Heart left ventricle (tissue), 13 donors: ENCODE data around the gene SPRY2.

ENCODE experiments used
- POLR2A ChIP-seq, 2 donors: fragments of 450-650 bp; IDR thresholded peaks; one replicate each; pipeline ENCODE4 v1.6.1; 2017; ENCODE audit warnings: antibody characterized with exemption in 2 of 2, mild to moderate bottlenecking in 2 of 2, moderate library complexity in 2 of 2
- TF ChIP-seq, protein P1 (sequence below), 12 donors: fragments of 200-600 bp; sonication (generic) in 4 of 12; IDR thresholded peaks; one replicate each; pipeline versions ENCODE4 v1.5.0 to v1.8.0; 2018 to 2022; ENCODE audit warnings: antibody characterized with exemption in 12 of 12, mild to moderate bottlenecking in 5 of 12
- donor health status: ischemic (EF 13 %, LVEDD 7.1; RV severe dilation, severe dysfunction).
- donor health status: DM: no; HTN: yes; CAD: no.
- donor health status: DM: no; HTN: no; CAD: no.
- donor health status: ischemic (EF 25% LVEDD 6.9; RV normal size, moderate dysfunction).
- donor health status: ischemic (EF 25% LVEDD 5.7; RV mildly dilated, moderate dysfunction).
- donor health status: ischemic (EF 35%, LVEDD 5.7; RV mildly dilated, moderate dysfunction).
- donor health status: nonischemic (EF 11% LVEDD 7.7; RV severe dilation, severe dysfunction).
- donor health status: DM: yes; HTN: yes; CAD: no.
- donor health status: PGD.
- donor health status: ischemic (EF 29% LVEDD 5.4; RV normal size, mild dysfunction).
- donor health status: nonischemic (EF 23%, LVEDD 6.1; RV moderate dilation, normal function).

DNA sequence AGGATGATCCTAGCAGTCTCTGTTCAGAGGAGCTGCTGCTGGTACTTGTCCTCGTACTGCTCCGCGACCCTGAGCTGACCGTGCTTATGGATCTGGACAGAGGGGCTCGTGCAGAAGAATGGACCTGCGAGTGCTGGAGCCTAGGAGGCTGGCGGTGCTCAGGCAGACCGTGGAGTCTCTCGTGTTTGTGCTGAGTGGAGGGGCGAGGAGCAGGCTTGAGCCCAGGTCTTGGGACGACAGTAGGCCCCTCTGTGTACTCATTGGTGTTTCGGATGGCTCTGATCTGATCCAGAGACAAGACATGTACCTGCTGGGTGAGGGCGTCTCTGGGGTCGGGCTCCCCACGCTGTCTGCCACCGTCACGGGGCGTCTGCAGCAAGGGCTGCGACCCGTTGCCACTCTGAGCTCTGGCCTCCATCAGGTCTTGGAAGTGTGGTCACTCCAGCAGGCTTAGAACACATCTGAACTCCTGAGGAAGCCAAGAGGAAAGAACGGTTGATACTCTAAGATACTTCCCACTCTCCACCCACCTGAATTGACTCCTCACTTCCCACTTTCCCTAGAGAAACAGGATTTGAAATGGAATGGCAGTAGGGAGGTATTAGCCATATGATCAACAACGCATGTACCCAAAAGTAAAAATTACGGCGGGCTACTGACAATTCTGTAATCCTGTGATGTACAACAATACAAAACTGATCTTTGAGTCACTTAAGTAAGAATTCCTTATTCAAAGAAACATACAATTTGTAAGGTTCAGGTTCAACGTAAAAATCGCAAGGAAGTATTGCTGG, 3.4 kb downstream of the SPRY2 start:
- TF ChIP-seq, protein P1, sequence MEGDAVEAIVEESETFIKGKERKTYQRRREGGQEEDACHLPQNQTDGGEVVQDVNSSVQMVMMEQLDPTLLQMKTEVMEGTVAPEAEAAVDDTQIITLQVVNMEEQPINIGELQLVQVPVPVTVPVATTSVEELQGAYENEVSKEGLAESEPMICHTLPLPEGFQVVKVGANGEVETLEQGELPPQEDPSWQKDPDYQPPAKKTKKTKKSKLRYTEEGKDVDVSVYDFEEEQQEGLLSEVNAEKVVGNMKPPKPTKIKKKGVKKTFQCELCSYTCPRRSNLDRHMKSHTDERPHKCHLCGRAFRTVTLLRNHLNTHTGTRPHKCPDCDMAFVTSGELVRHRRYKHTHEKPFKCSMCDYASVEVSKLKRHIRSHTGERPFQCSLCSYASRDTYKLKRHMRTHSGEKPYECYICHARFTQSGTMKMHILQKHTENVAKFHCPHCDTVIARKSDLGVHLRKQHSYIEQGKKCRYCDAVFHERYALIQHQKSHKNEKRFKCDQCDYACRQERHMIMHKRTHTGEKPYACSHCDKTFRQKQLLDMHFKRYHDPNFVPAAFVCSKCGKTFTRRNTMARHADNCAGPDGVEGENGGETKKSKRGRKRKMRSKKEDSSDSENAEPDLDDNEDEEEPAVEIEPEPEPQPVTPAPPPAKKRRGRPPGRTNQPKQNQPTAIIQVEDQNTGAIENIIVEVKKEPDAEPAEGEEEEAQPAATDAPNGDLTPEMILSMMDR (IDR thresholded peaks at IDR 0.05), result no peak
- TF ChIP-seq POLR2A (IDR thresholded peaks at IDR 0.05), result no peak
